GM21723 (cell line): Measurements from ENCODE around the gene IFITM10.
"Not testable (repeated sequence)": the region's sequence is repeated elsewhere in the genome, so short reads cannot be mapped to it uniquely, and the experiment has no call there.

Source experiments
- ATAC-seq: cut with Tn5 transposase; IDR thresholded peaks from one replicate; pipeline ENCODE4 v1.9.1; 2021; ENCODE audit warnings: mild to moderate bottlenecking, moderate library complexity; ENCODE audit not compliant: unreplicated experiment

IFITM10 gene

GRCh38 chr11:1693327-1694063 lies 56.9 kb downstream of the IFITM10 start:
- ATAC-seq, result no peak

DNA sequence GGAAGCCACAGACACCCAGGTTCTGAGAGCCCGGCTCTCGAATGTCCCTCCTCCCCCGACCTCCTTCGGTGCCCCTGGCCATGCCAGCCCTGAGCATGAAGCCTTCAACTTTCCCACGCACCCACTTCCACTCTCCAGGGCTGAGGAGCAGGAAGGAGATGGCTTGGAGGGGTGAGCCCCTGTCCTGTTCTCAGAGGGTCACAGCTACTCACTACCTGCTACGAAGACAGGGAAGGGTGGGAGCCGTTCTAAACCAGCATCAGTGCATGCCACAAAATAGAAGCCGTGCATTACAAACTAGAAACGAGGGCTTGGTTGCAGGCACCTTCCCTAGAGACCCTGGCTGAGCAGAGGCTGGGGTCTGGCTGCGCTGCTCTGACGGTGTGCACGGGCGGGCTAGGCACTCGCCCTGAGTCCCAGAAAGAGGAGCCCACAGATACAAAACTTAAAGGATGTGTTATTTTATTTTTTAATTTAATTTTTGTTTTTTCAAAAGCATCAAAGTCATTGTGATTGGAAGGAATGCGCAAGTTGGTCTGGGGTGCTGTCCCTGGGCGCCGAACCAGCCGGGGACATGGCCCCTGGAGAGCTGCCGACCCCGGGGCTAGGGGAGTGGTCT lies 57.6 kb downstream of the IFITM10 start:
- no peak for ATAC-seq

- no peak for ATAC-seq
Observed at GRCh38 chr11:1691878-1692707, 58.3 kb downstream of the IFITM10 start.

DNA sequence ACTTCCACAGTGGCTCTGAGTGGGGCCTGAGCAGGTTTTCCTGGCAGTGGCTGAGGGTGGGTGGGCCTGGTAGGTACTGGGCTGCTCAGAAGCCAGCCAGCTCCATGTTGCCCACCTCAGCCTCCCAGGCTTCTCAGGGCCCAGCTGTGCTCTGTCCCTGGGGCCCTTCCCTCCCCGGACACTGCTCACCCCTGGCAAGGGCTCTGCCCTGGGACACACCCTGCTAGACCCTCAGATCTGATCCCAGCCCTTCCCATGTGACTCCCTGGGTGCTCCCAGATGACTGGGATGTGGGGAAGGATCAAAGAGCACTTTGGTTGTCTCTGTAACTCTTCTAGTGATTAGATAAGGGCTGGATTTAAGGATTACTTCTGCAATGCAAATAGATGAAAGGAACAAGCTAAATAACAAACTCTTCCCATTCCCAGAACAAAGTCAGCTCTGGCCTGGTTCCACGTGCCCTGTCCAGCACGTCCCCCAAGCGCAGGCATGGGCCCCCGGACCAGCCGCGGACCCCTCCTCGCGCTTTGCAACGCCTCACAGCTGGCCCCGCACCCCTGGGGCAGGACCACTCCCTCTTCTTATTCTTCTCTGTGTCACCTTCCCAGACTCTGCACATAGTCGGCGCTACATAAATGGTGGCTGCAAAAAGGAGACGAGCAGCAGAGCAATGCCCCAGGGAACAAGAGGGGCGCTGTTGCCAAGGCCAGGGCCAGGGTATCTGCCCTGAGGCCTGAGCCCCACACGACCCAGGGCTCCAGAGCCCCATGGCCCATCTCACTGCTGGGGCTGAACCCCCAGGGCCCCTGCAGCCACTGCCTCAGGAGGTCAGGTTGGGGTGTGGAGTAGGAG lies 59.1 kb downstream of the IFITM10 start:
- ATAC-seq, result no peak

- ATAC-seq, result no peak
Observed at GRCh38 chr11:1690167-1691025, 60.0 kb downstream of the IFITM10 start.

DNA sequence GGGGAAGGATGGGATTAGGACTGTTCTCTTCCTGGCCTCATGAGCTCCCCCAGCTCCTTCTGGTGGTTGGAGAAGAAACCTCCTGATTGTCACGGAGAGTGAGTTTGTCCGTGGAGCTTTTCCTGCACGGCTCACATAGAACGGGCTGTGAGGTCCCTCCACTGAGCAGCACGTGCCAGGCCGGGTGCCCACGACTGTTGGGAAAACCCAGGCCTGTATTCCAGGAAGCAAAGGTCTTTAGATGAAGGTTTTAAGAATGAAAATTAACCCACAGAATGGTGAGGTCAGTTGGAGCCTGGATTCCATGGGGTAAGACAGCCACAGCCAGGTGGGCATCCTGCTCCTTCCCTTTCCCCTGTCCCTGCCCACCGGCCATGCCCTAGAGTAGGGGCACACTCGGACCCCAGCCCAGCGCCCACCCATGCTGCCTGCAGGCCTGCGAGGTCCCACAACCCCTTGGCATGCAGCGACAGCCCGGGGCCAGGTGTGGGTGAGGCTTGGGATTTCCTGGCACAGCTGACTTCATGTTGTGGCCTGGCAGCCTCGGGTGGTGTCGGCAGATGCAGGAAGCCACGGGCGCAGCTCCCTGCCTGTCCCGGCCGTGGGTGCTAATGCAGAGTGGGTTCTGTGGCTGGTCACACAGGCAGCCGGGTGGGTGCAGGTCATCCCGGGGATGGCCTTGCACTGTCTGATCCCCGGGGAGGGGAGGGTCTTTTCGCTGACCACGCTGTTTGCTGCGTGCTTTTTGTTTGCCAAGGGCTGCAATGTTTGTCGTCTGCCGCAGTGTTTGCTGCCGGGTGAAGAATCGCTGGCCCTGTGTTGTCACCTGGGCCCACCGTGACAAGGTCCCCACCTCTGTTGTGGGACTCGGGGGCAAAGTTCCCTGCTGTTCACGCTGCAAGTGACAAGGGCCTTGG lies 60.9 kb downstream of the IFITM10 start:
- not testable (repeated sequence) for ATAC-seq

DNA sequence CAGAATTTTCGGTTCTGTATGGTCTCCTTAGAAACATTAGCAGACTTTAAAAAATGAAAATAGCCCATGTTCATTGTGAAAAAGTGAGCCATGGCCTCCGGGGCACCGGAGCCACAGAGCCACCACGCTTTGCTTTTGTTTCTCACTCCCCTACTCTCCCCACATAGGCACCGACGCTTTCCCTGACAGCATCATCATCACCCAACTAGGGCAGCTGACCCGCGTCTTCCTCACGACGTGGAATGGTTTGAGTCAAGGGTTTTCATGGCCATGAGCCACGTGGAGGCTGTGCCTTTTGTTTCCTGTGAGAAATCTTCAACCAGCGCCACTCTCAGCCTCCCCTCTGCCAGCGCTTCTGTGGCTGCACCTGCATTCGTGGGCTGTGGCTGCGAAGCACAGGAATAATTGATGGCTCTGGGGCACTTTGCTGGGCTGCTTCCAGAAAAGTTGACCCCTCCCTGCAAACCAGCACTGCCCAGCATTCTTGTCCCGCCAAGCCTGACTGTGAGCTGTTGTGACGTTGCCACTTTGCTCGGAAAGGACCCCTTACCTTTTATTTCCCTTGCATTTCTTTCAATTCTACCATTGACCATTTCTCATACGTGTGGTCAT lies 62.0 kb downstream of the IFITM10 start:
- not testable (repeated sequence) for ATAC-seq

DNA sequence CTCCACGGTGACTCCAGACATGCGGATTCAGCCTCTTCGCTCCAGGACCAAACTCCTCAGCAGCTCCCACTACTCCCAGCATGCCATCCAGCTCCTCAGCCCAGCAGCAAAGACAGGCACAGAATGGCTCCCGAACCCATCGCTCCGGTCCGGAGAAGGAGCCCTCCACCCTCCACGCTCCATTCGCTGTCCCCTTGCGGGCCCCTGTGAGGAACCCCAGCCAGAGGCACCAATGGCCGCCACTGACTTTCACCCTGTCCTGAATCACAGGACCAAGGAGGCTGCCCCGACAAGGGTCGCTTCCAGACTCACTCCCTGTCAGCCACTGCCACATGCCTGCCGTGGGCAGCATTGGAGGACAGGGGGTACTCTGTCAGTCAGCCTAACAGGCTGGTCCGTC lies 64.2 kb downstream of the IFITM10 start:
- not testable (repeated sequence) for ATAC-seq

- not testable (repeated sequence) for ATAC-seq
Observed at GRCh38 chr11:1684886-1685874, 65.2 kb downstream of the IFITM10 start.

GRCh38 chr11:1683904-1684572 lies 66.4 kb downstream of the IFITM10 start:
- not testable (repeated sequence) for ATAC-seq

GRCh38 chr11:1683216-1683615 lies 67.2 kb downstream of the IFITM10 start:
- not testable (repeated sequence) for ATAC-seq
